ENCODE data around the gene ALPP. TPM values are rescaled to one million over a fixed set of nuclear protein-coding genes. Genes with fewer than 3 reads are reported as not detected.

The ALPP gene
- polyA plus RNA-seq, 1 of the 3 experiments (the other 2 are of a cell fraction), result not detected

DNA sequence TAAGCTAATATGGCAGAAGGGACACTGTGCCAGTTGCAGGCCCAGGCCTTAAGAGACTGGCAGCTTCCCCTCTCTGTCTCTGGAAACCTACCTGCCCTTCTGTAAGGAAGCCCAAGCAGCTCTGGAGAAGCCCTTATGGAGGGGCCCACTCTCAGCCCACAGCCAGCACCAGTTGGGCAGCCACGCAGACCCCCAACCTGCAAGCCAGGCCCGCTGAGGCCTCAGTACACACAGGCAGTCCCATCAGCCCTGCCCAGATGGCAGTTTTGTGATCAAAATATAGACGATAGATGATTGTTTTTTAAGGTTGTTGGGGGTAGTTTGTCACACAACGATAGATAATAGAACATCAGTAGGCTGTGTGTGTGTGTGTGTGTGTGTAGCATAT, 36.8 kb upstream of the ALPP start:
- no peak overlapping the region for H3K4me3 ChIP-seq (ENCODE audit: low read depth in 2 of 2, low read length in 1 of 2)
- H2AFZ ChIP-seq (ENCODE audit: low read depth), result no peak overlapping the region
- H3K4me1 ChIP-seq (ENCODE audit: control insufficient read depth in 1 of 2, insufficient read depth in 2 of 2, low read depth in 1 of 2, low read length in 1 of 2), result no peaks in the 10 kb centered on the region
- no peaks in the 10 kb centered on the region for H3K9me3 ChIP-seq
- ChIA-PET CTCF (interaction anchor here (1.6 to 1.8 kb wide), 3 partner anchors 14 to 436 kb away, joined by 3 to 8 read pairs (median 6); no protein-coding TSS in a partner anchor), POLR2A (no interaction called here)
- 94% methylated on average over 4 of the region's 4 CpGs for WGBS (ENCODE audit: low lambda C conversion rate)
- H4K20me1 ChIP-seq (ENCODE audit: insufficient read depth), result no peaks in the 10 kb centered on the region
- H3K4me2 ChIP-seq, result no peak overlapping the region
- no peaks in the 10 kb centered on the region for H3K27me3 ChIP-seq (ENCODE audit: insufficient read depth)
- no peaks in the 10 kb centered on the region for H3F3A ChIP-seq (replicated peaks; ENCODE audit: insufficient read depth)
- peaks cover 0 to 2% of the 10 kb centered on the region in 2 experiments for H3K36me3 ChIP-seq (replicated peaks in 1 of 2; ENCODE audit: control insufficient read depth in 1 of 2, insufficient read depth in 2 of 2, low read length in 1 of 2)
- H3K27ac ChIP-seq (ENCODE audit: low read depth in 2 of 2, low read length in 1 of 2), result no peak overlapping the region
- no peak for TF ChIP-seq EZH2phosphoT487 (IDR thresholded peaks at IDR 0.05; ENCODE audit: borderline replicate concordance, low read depth)
- no peak for TF ChIP-seq MEF2A (IDR thresholded peaks at IDR 0.05; ENCODE audit: borderline replicate concordance, low read depth)
- TF ChIP-seq, protein P1, sequence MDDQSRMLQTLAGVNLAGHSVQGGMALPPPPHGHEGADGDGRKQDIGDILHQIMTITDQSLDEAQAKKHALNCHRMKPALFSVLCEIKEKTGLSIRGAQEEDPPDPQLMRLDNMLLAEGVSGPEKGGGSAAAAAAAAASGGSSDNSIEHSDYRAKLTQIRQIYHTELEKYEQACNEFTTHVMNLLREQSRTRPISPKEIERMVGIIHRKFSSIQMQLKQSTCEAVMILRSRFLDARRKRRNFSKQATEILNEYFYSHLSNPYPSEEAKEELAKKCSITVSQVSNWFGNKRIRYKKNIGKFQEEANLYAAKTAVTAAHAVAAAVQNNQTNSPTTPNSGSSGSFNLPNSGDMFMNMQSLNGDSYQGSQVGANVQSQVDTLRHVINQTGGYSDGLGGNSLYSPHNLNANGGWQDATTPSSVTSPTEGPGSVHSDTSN (IDR thresholded peaks at IDR 0.05), result no peak
- TF ChIP-seq RXRA (IDR thresholded peaks at IDR 0.05; ENCODE audit: borderline replicate concordance, low read depth), result no peak
- TF ChIP-seq GATA2 (CRISPR knock-in tag; IDR thresholded peaks at IDR 0.05), result no peak
- TF ChIP-seq, protein P2, sequence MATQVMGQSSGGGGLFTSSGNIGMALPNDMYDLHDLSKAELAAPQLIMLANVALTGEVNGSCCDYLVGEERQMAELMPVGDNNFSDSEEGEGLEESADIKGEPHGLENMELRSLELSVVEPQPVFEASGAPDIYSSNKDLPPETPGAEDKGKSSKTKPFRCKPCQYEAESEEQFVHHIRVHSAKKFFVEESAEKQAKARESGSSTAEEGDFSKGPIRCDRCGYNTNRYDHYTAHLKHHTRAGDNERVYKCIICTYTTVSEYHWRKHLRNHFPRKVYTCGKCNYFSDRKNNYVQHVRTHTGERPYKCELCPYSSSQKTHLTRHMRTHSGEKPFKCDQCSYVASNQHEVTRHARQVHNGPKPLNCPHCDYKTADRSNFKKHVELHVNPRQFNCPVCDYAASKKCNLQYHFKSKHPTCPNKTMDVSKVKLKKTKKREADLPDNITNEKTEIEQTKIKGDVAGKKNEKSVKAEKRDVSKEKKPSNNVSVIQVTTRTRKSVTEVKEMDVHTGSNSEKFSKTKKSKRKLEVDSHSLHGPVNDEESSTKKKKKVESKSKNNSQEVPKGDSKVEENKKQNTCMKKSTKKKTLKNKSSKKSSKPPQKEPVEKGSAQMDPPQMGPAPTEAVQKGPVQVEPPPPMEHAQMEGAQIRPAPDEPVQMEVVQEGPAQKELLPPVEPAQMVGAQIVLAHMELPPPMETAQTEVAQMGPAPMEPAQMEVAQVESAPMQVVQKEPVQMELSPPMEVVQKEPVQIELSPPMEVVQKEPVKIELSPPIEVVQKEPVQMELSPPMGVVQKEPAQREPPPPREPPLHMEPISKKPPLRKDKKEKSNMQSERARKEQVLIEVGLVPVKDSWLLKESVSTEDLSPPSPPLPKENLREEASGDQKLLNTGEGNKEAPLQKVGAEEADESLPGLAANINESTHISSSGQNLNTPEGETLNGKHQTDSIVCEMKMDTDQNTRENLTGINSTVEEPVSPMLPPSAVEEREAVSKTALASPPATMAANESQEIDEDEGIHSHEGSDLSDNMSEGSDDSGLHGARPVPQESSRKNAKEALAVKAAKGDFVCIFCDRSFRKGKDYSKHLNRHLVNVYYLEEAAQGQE (IDR thresholded peaks at IDR 0.05; ENCODE audit: low read depth, low read length), result no peak
- no peak for TF ChIP-seq TCF12 (IDR thresholded peaks at IDR 0.05)
- TF ChIP-seq JUND (IDR thresholded peaks at IDR 0.05), result no peak
- TF ChIP-seq RAD21 (IDR thresholded peaks at IDR 0.05; ENCODE audit: low read length), result no peak
- H3K9ac ChIP-seq, result no peak overlapping the region
- DNase-seq, result no peak
- no peaks in the 10 kb centered on the region for H3K9me2 ChIP-seq
- no peaks in the 10 kb centered on the region for H3K79me2 ChIP-seq (ENCODE audit: insufficient read depth)

DNA sequence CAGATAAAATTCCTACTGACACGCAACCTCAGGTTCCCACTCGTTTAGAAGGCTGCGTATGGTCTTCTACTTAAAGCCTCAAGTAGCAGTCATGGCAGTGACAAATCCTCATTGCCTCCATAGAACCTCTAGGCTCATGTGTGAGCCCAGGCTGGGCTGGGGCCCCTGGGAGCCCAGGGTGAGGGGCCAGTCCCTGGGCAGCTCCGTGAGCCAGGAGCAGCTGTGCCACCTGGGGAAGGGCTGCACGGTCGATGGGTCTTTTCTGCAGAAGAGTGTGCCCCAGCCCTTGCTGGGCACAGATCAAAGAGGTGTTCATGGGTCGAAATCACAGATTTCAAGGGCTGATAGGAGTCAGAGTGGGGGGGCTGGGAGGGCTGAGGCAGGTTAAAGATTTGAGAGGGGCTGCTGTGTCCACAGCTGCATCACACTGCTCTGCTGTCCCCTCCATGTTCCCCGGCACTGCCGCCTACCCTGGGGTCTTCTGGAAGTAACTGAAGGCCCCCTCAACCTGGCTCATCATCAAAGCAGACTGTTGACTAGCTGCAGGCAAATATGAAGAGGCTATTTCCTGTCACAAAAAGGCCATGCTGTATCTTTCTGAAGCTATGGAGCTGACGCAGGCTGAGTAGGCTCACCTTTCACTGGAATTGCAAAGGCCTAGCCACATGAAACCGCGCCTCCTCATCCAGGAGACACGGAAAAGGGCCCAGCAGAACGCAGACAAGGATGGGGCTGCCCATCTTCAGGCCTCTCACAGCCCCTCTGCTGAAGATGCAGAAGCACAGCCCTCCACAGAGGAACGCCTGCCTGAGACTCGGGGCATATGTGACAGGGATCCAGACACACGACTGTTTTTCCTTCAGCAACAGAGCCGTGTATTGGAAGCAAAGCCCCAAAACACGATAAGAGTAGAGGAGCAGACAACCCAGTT, 35.7 kb upstream of the ALPP start:
- DNase-seq, result no peak
- H3K4me1 ChIP-seq (ENCODE audit: control insufficient read depth in 1 of 2, insufficient read depth in 2 of 2, low read depth in 1 of 2, low read length in 1 of 2), result no peaks in the 10 kb centered on the region
- H3K36me3 ChIP-seq (replicated peaks in 1 of 2; ENCODE audit: control insufficient read depth in 1 of 2, insufficient read depth in 2 of 2, low read length in 1 of 2), result peaks cover 0 to 2% of the 10 kb centered on the region in 2 experiments
- H3K27ac ChIP-seq (ENCODE audit: low read depth in 2 of 2, low read length in 1 of 2), result no peak overlapping the region
- POLR2A ChIA-PET, result no interaction called here
- CTCF ChIA-PET, result interaction anchor here (0.7 to 1.9 kb wide), 2 partner anchors 15 to 22 kb away, joined by 3 to 7 read pairs; no protein-coding TSS in a partner anchor
- H3K4me3 ChIP-seq (ENCODE audit: low read depth in 2 of 2, low read length in 1 of 2), result no peak overlapping the region
- H3K4me2 ChIP-seq, result no peak overlapping the region
- no peaks in the 10 kb centered on the region for H3K79me2 ChIP-seq (ENCODE audit: insufficient read depth)
- no peak overlapping the region for H3K9ac ChIP-seq
- 88% methylated on average over 14 of the region's 19 CpGs for WGBS (ENCODE audit: low lambda C conversion rate)
- H3K27me3 ChIP-seq (ENCODE audit: insufficient read depth), result peaks cover 10% of the 10 kb centered on the region; the same call in 1 of the 2 replicates
- no peaks in the 10 kb centered on the region for H3F3A ChIP-seq (replicated peaks; ENCODE audit: insufficient read depth)
- H2AFZ ChIP-seq (ENCODE audit: low read depth), result no peak overlapping the region
- H3K9me2 ChIP-seq, result no peaks in the 10 kb centered on the region
- H4K20me1 ChIP-seq (ENCODE audit: insufficient read depth), result no peaks in the 10 kb centered on the region
- no peaks in the 10 kb centered on the region for H3K9me3 ChIP-seq
- TF ChIP-seq JUND (IDR thresholded peaks at IDR 0.05), result no peak
- TF ChIP-seq SIN3A (IDR thresholded peaks at IDR 0.05; ENCODE audit: borderline replicate concordance, low read depth, low read length), result no peak
- TF ChIP-seq RFX5 (IDR thresholded peaks at IDR 0.05; ENCODE audit: low read length), result no peak
- no peak for TF ChIP-seq TCF12 (IDR thresholded peaks at IDR 0.05)
- no peak for TF ChIP-seq RXRA (IDR thresholded peaks at IDR 0.05; ENCODE audit: borderline replicate concordance, low read depth)
- no peak for TF ChIP-seq TAF1 (IDR thresholded peaks at IDR 0.05; ENCODE audit: borderline replicate concordance, low read depth, low read length)
- no peak for TF ChIP-seq GATA2 (CRISPR knock-in tag; IDR thresholded peaks at IDR 0.05)
- TF ChIP-seq, protein P3, sequence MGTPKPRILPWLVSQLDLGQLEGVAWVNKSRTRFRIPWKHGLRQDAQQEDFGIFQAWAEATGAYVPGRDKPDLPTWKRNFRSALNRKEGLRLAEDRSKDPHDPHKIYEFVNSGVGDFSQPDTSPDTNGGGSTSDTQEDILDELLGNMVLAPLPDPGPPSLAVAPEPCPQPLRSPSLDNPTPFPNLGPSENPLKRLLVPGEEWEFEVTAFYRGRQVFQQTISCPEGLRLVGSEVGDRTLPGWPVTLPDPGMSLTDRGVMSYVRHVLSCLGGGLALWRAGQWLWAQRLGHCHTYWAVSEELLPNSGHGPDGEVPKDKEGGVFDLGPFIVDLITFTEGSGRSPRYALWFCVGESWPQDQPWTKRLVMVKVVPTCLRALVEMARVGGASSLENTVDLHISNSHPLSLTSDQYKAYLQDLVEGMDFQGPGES (IDR thresholded peaks at IDR 0.05; ENCODE audit: low read depth, low read length), result no peak
- no peak for TF ChIP-seq FOSL2 (IDR thresholded peaks at IDR 0.05; ENCODE audit: borderline replicate concordance, low read depth)
- no peak for TF ChIP-seq MEF2A (IDR thresholded peaks at IDR 0.05; ENCODE audit: borderline replicate concordance, low read depth)
- no peak for TF ChIP-seq MXI1 (IDR thresholded peaks at IDR 0.05; ENCODE audit: low read depth, low read length)
- no peak for TF ChIP-seq POLR2AphosphoS5 (IDR thresholded peaks at IDR 0.05; ENCODE audit: low read depth, low read length)
- TF ChIP-seq TEAD4 (IDR thresholded peaks at IDR 0.05; ENCODE audit: borderline replicate concordance, insufficient read depth), result no peak
- no peak for TF ChIP-seq SMC3 (IDR thresholded peaks at IDR 0.05; ENCODE audit: low read depth, low read length)
- TF ChIP-seq, protein P4, sequence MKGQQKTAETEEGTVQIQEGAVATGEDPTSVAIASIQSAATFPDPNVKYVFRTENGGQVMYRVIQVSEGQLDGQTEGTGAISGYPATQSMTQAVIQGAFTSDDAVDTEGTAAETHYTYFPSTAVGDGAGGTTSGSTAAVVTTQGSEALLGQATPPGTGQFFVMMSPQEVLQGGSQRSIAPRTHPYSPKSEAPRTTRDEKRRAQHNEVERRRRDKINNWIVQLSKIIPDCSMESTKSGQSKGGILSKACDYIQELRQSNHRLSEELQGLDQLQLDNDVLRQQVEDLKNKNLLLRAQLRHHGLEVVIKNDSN (IDR thresholded peaks at IDR 0.05; ENCODE audit: borderline replicate concordance, low read depth), result no peak
- TF ChIP-seq CHD2 (IDR thresholded peaks at IDR 0.05; ENCODE audit: low read length, partially characterized antibody), result no peak
